ENCODE results near the gene TMEM61. TPM values are rescaled to one million over a fixed set of nuclear protein-coding genes. Genes with fewer than 3 reads are reported as not detected.
"Not testable (repeated sequence)": the region's sequence is repeated elsewhere in the genome, so short reads cannot be mapped to it uniquely, and the experiment has no call there.

The TMEM61 gene
- total and polyA plus RNA-seq, 2 donors (not counting 1 experiment from before 2014, with no cell fraction given), result not detected

GRCh38 chr1:54934869-54935268, 45.6 kb upstream of the TMEM61 start:
- Histone ChIP-seq H3K79me2 (ENCODE audit: control insufficient read depth, insufficient read depth, low read length) (no peaks in the 10 kb centered on the region), H4K20me1 (ENCODE audit: control insufficient read depth, extremely low read depth, insufficient read depth, low read length) (no peaks in the 10 kb centered on the region)

GRCh38 chr1:54936791-54937190, 43.6 kb upstream of the TMEM61 start:
- Histone ChIP-seq H3K4me1 (ENCODE audit: control insufficient read depth, extremely low read depth, insufficient read depth, low read length) (peaks cover 8% of the 10 kb centered on the region), H3K4me3 (replicated peaks in 1 of 4; ENCODE audit: control extremely low read depth in 1 of 4, insufficient read depth in 1 of 4, low read depth in 3 of 4, low read length in 4 of 4) (no peak overlapping the region), H3K79me2 (ENCODE audit: control insufficient read depth, insufficient read depth, low read length) (no peaks in the 10 kb centered on the region), H3K27me3 (ENCODE audit: control insufficient read depth, insufficient read depth, low read length) (no peaks in the 10 kb centered on the region), H3K9ac (ENCODE audit: insufficient read depth, low read length) (no peak overlapping the region), H3K4me2 (ENCODE audit: extremely low read depth, insufficient read depth, low read length) (no peak overlapping the region), H2AFZ (ENCODE audit: low read length) (no peak overlapping the region), H4K20me1 (ENCODE audit: control insufficient read depth, extremely low read depth, insufficient read depth, low read length) (no peaks in the 10 kb centered on the region), H3K36me3 (ENCODE audit: control insufficient read depth, insufficient read depth, low read length) (no peaks in the 10 kb centered on the region), H3K9me3 (ENCODE audit: control insufficient read depth, insufficient read depth, low read depth, low read length) (no peaks in the 10 kb centered on the region), H3K27ac (ENCODE audit: insufficient read depth, low read length) (no peak overlapping the region)
- DNase-seq (ENCODE audit: low read depth in 2 of 2), result no peak
- TF ChIP-seq EZH2 (IDR thresholded peaks at IDR 0.05; ENCODE audit: low read length, missing control alignments), result no peak
- TF ChIP-seq CTCF (conservative IDR thresholded peaks at IDR 0.05 in 1 of 2, IDR thresholded peaks at IDR 0.05 in 1 of 2; ENCODE audit: low read depth in 1 of 2, low read length in 2 of 2), result no peak

More at GRCh38 chr1:54934869-54935268, 45.6 kb upstream of the TMEM61 start:
- H3K4me1 ChIP-seq (ENCODE audit: control insufficient read depth, extremely low read depth, insufficient read depth, low read length), result peaks cover 8% of the 10 kb centered on the region
- H3K27me3 ChIP-seq (ENCODE audit: control insufficient read depth, insufficient read depth, low read length), result no peaks in the 10 kb centered on the region
- no peak overlapping the region for H3K4me3 ChIP-seq (replicated peaks in 1 of 4; ENCODE audit: control extremely low read depth in 1 of 4, insufficient read depth in 1 of 4, low read depth in 3 of 4, low read length in 4 of 4)
- no peak for TF ChIP-seq CTCF (conservative IDR thresholded peaks at IDR 0.05 in 1 of 2, IDR thresholded peaks at IDR 0.05 in 1 of 2; ENCODE audit: low read depth in 1 of 2, low read length in 2 of 2)
- no peak for TF ChIP-seq EZH2 (IDR thresholded peaks at IDR 0.05; ENCODE audit: low read length, missing control alignments)
- no peak overlapping the region for H2AFZ ChIP-seq (ENCODE audit: low read length)
- DNase-seq (ENCODE audit: low read depth in 2 of 2), result peak; percentile 71 to 96
- no peak overlapping the region for H3K9ac ChIP-seq (ENCODE audit: insufficient read depth, low read length)
- no peaks in the 10 kb centered on the region for H3K9me3 ChIP-seq (ENCODE audit: control insufficient read depth, insufficient read depth, low read depth, low read length)
- H3K4me2 ChIP-seq (ENCODE audit: extremely low read depth, insufficient read depth, low read length), result peak overlapping the region; percentile 27
- H3K27ac ChIP-seq (ENCODE audit: insufficient read depth, low read length), result peak overlapping the region; percentile 50
- H3K36me3 ChIP-seq (ENCODE audit: control insufficient read depth, insufficient read depth, low read length), result no peaks in the 10 kb centered on the region

DNA sequence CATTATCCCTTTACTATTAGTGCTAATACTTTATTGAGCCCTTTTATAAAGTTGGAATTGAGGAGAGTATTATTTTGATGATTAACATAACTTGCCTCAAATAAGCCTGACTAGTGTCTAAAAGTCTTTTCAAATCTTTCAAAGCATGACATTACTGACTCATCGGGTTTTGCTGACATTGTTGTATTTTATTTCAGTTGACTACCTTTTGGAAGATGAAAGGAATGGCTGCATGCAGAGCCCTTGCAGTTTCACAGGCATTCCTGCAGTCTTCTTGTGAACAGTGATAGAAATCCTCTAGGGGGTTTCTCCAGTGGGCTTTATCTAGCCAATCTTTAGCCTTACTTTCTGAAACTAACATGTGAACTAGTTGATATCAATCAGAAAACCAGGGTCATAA, 43.0 kb upstream of the TMEM61 start:
- no peak overlapping the region for H3K27ac ChIP-seq (ENCODE audit: insufficient read depth, low read length)
- H3K9ac ChIP-seq (ENCODE audit: insufficient read depth, low read length), result no peak overlapping the region
- H3K79me2 ChIP-seq (ENCODE audit: control insufficient read depth, insufficient read depth, low read length), result no peaks in the 10 kb centered on the region
- no peaks in the 10 kb centered on the region for H3K9me3 ChIP-seq (ENCODE audit: control insufficient read depth, insufficient read depth, low read depth, low read length)
- peak in 1 of 2 donors; percentile 51 for DNase-seq (ENCODE audit: low read depth in 2 of 2)
- TF ChIP-seq EZH2 (IDR thresholded peaks at IDR 0.05; ENCODE audit: low read length, missing control alignments), result no peak
- no peak for TF ChIP-seq CTCF (conservative IDR thresholded peaks at IDR 0.05 in 1 of 2, IDR thresholded peaks at IDR 0.05 in 1 of 2; ENCODE audit: low read depth in 1 of 2, low read length in 2 of 2)
- H3K4me3 ChIP-seq (replicated peaks in 1 of 4; ENCODE audit: control extremely low read depth in 1 of 4, insufficient read depth in 1 of 4, low read depth in 3 of 4, low read length in 4 of 4), result no peak overlapping the region
- peaks cover 8% of the 10 kb centered on the region for H3K4me1 ChIP-seq (ENCODE audit: control insufficient read depth, extremely low read depth, insufficient read depth, low read length)
- H3K27me3 ChIP-seq (ENCODE audit: control insufficient read depth, insufficient read depth, low read length), result no peaks in the 10 kb centered on the region
- no peaks in the 10 kb centered on the region for H4K20me1 ChIP-seq (ENCODE audit: control insufficient read depth, extremely low read depth, insufficient read depth, low read length)
- no peaks in the 10 kb centered on the region for H3K36me3 ChIP-seq (ENCODE audit: control insufficient read depth, insufficient read depth, low read length)
- no peak overlapping the region for H3K4me2 ChIP-seq (ENCODE audit: extremely low read depth, insufficient read depth, low read length)
- no peak overlapping the region for H2AFZ ChIP-seq (ENCODE audit: low read length)

DNA sequence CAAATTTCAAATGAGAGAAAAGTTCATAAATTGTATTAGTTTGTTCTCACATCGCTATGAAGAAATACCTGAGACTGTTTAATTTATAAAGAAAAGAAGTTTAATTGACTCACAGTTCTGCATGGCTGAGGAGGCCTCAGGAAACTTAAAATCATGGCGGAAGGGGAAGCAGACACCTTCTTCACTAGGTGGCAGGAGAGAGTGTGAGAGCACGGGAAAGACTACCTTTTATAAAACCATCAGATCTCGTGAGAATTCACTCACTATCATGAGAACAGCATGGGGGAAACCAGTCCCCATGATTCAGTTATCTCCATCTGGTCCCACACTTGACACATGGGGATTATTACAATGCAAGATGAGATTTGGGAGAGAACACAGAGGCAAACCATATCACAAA, 41.5 kb upstream of the TMEM61 start:
- H3K4me1 ChIP-seq (ENCODE audit: control insufficient read depth, extremely low read depth, insufficient read depth, low read length); H3K4me2 ChIP-seq (ENCODE audit: extremely low read depth, insufficient read depth, low read length); DNase-seq (ENCODE audit: low read depth in 2 of 2); H3K27ac ChIP-seq (ENCODE audit: insufficient read depth, low read length); H3K9ac ChIP-seq (ENCODE audit: insufficient read depth, low read length); H3K9me3 ChIP-seq (ENCODE audit: control insufficient read depth, insufficient read depth, low read depth, low read length); H2AFZ ChIP-seq (ENCODE audit: low read length); H3K4me3 ChIP-seq (replicated peaks in 1 of 4; ENCODE audit: control extremely low read depth in 1 of 4, insufficient read depth in 1 of 4, low read depth in 3 of 4, low read length in 4 of 4); H4K20me1 ChIP-seq (ENCODE audit: control insufficient read depth, extremely low read depth, insufficient read depth, low read length); H3K36me3 ChIP-seq (ENCODE audit: control insufficient read depth, insufficient read depth, low read length); H3K27me3 ChIP-seq (ENCODE audit: control insufficient read depth, insufficient read depth, low read length); H3K79me2 ChIP-seq (ENCODE audit: control insufficient read depth, insufficient read depth, low read length): not testable (repeated sequence)
